Stimulated activated naive CD8-positive, alpha-beta T cell treated with anti-CD3 and anti-CD28 coated beads, Interleukin-15, amount 100 ng/mL, for 72 hours (primary cell): ENCODE results near the gene GNA14.
"Not testable (repeated sequence)": the region's sequence is repeated elsewhere in the genome, so short reads cannot be mapped to it uniquely, and the experiment has no call there.

Experiments
- ATAC-seq: fragments of 150-1000 bp; cut with Tn5 transposase; 2 replicates; pipeline ENCODE4 v1.10.0; 2021; ENCODE audit warnings: mild to moderate bottlenecking, moderate library complexity
- DNase-seq, 2 donors: peaks; one replicate each; pipeline ENCODE4 v3.0.0; 2021 to 2022
- H3K27ac Mint-ChIP-seq, 2 donors: one replicate each; pipeline ENCODE4 v1.8.0; 2022; ENCODE audit warnings: mild to moderate bottlenecking in 2 of 2, mixed read lengths in 2 of 2, moderate library complexity in 2 of 2
- H3K27me3 Mint-ChIP-seq: one replicate; pipeline ENCODE4 v1.8.0; 2022; ENCODE audit warnings: mixed read lengths
- H3K4me1 Mint-ChIP-seq: one replicate; pipeline ENCODE4 v1.8.0; 2022; ENCODE audit warnings: mild to moderate bottlenecking, mixed read lengths
- H3K4me3 Mint-ChIP-seq, 2 donors: one replicate each; pipeline ENCODE4 v1.8.0; 2022; ENCODE audit warnings: mild to moderate bottlenecking in 2 of 2, mixed read lengths in 2 of 2, moderate library complexity in 1 of 2
- H3K9me3 Mint-ChIP-seq, 2 donors: one replicate each; pipeline ENCODE4 v1.8.0; 2022; ENCODE audit warnings: mixed read lengths in 2 of 2

GNA14 gene

DNA sequence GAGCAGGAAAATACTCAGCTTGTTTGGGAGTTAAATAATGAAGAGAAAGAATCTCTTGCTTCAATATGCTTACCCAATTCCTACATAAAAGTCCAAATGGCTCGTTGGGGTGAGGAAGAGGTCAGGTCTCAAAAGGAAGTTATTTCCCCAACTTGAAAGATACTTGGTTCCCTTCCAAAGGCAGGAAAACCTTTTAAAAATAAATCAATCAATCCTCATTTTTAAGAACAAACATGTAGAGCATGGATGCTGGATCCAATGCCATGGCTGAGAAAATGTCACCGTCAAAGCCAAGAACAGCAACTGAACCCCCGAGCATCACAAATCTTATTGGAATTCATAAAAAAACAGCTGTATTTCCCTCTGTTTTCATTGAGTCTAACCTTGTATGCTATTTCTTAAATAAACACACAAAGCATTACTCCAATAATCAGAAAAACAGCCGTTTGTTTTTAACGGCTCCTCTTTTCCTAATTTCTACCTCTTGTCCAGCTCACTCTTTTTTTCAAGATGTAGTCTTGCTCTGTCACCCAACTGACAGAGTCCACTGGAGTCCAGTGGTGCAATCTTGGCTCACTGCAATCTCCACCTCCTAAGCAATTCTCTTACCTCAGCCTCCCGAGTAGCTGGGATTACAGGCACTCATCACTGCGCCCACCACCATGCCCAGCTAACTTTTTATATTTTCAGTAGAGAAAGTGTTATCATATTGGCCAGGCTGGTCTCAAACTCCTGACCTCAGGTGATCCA lies 140.7 kb downstream of the GNA14 start:
- no peak for ATAC-seq
- H3K4me1 Mint-ChIP-seq: no peaks in the 10 kb centered on the region

DNA sequence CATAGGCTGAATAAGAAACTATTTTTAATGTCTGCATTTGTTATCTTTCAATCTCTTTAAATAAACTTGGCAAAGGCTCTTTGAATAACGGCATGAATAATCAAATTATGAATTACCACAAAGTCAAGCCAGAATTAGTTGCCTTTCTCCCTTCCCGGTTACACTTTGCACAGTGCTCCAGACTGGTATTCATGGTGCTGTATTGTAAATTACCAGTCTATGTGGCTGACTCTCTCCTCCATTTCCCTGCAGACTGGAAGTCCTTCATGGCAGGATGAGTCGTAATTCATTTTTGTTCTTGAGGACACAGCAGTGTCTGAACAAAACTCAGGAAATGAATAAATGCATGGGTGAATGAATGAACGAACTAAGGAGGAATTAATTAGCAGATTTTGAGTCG lies 142.9 kb downstream of the GNA14 start:
- H3K4me1 Mint-ChIP-seq: no peaks in the 10 kb centered on the region
- H3K9me3 Mint-ChIP-seq: no peaks in the 10 kb centered on the region
- H3K27me3 Mint-ChIP-seq: no peaks in the 10 kb centered on the region
- H3K27ac Mint-ChIP-seq: no peak overlapping the region
- ATAC-seq: no peak
- no peak for DNase-seq
- no peak overlapping the region for H3K4me3 Mint-ChIP-seq

More for the DNA sequence above, 140.7 kb downstream of the GNA14 start:
- no peak overlapping the region for H3K27ac Mint-ChIP-seq
- H3K9me3 Mint-ChIP-seq: no peaks in the 10 kb centered on the region
- no peaks in the 10 kb centered on the region for H3K27me3 Mint-ChIP-seq
- H3K4me3 Mint-ChIP-seq: no peak overlapping the region
- DNase-seq: no peak

DNA sequence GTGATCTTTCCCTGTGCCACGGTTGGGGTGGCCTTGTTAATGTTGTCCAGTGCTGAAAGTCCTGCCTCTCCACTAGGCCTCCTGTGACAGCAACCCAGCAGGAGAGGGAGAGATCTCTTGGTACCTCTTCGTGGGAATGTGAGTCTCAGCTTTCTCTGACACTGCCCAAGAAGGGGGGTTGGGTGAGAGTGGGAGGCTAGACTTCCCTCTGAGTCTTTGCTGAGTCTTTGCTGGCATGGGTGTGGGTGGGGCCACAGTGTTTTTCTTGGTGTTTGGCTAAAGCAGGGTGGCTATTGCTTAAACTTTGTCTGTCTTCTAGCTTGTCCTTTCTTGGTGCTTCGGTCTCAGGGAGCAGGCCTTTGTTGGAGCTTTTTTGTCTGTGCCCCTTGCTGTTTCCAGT lies 145.6 kb downstream of the GNA14 start:
- no peak overlapping the region for H3K4me3 Mint-ChIP-seq
- no peak for ATAC-seq
- H3K4me1 Mint-ChIP-seq: no peaks in the 10 kb centered on the region
- DNase-seq: no peak
- no peak overlapping the region for H3K27ac Mint-ChIP-seq
- no peaks in the 10 kb centered on the region for H3K27me3 Mint-ChIP-seq
- H3K9me3 Mint-ChIP-seq: no peaks in the 10 kb centered on the region

DNA sequence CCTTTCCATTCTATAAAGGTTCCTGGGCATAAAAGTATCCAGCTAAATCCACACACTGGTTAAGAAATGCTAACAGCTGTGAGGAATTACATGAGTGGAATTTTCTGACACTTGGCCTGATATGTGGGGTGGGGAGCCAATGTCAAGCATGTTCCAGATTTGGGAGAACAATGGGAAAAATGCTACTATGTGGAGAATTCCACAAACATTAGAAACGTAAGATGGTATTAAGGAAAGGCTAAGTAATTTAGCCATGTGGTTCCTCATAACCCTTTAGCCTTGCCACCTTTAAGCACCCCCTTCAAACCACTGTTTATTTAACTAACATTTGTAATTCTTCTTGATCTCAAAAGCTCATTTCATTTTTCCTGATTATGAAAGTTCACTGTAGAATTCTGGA lies 149.2 kb downstream of the GNA14 start:
- ATAC-seq: no peak
- Mint-ChIP-seq H3K27ac (no peak overlapping the region), H3K27me3 (peaks cover 7% of the 10 kb centered on the region), H3K9me3 (no peaks in the 10 kb centered on the region), H3K4me3 (no peak overlapping the region), H3K4me1 (no peaks in the 10 kb centered on the region)
- DNase-seq: no peak

DNA sequence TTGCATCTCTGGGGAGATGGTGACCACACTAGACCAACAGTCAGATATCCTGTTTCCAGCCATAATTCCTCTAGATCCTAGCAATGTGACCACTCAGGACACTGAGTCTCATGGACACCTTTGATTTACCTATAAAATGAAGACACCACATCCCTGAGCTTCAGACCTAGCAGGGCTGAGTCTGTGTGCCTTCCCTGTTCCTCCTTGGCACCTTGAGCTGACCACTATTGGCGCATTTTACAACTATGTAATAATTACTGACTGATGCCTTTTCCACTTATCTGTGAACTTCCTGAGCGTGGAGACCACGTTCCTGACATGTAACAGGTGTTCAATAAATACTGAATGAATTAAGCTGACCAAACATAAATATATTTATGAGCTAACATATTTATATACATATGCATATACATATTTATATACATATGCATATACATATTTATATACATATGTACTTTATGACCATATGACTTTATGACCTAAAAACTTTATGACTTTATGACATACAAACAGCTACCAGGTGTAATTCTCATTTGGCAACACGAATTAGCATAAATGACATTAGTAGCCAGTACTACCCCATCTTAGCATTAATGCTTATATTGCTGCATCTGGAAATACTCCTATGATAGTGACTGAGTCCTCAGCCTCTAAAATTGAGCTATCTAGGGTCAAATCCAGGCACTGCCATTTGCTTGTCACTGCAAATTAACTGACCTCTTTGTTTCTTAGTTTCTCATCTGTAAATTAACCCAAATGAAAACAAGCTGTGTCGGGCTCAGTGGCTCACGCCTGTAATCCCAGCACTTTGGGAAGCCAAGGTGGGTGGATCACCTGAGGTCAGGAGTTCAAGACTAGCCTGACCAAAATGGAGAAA lies 150.6 kb downstream of the GNA14 start:
- no peak overlapping the region for H3K4me3 Mint-ChIP-seq
- DNase-seq (no peak), ATAC-seq (no peak)
- no peak overlapping the region for H3K27ac Mint-ChIP-seq
- H3K4me1 Mint-ChIP-seq: no peaks in the 10 kb centered on the region
- H3K27me3 Mint-ChIP-seq: peaks cover 7% of the 10 kb centered on the region
- no peaks in the 10 kb centered on the region for H3K9me3 Mint-ChIP-seq

DNA sequence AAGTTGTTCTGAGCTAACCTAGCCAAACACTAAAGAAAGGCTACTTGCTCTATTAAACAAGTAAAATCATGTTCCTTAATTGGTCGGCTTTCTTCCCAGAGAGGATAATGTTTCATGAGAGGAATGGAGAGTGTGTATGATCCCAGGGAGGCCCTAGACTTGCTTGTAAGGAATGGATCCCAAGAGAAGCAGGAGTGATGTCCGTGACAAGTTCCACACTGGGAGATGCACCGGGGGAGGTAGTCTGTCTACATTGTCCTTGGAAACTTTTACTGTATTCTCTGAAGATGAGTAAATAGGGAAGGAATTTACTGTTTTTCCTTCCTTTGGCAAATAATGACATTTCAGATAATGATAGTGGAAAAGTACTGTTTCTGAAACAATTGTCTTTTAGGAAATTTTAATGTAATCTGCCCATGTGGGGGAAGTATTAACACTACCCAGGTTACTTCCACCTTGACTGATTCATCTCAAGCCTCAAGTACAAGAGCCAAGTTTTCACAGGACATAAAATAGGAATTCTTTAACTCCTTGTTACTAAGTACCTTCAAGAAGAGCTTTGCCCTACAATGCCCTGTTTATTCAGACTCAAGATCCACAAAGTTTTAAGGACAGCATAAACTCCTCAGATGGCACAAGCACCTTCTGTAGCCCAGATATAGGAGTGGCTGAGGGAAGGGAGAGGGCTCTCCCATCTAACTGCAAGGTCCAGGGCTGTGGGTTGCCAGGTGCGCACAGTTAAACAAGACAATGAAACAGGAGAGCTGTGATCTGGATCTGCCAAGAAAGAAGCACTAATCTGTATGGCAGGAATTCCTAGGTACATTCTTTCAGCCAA lies 152.1 kb downstream of the GNA14 start:
- no peak overlapping the region for H3K4me3 Mint-ChIP-seq
- ATAC-seq (no peak), DNase-seq (no peak)
- H3K4me1 Mint-ChIP-seq: no peaks in the 10 kb centered on the region
- peaks cover 7% of the 10 kb centered on the region for H3K27me3 Mint-ChIP-seq
- peaks cover 0 to 5% of the 10 kb centered on the region in 2 donors for H3K9me3 Mint-ChIP-seq
- no peak overlapping the region for H3K27ac Mint-ChIP-seq

DNA sequence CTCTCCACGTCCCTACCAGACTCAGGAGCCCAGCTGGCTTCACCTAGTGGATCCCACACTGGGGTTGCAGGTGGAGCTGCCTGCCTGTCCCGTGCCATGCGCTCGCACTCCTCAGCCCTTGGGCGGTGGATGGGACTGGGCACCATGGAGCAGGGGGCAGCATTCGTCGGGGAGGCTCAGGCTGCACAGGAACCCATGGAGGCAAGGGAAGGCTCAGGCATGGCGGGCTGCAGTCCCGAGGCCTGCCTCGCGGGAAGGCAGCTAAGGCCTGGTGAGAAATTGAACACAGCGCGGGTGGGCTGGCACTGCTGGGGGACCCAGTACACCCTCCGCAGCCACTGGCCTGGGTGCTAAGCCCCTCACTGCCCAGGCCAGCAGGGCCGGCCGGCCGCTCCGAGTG lies 157.8 kb downstream of the GNA14 start:
- H3K27ac Mint-ChIP-seq, DNase-seq, H3K4me3 Mint-ChIP-seq, H3K27me3 Mint-ChIP-seq, ATAC-seq: not testable (repeated sequence)
- Mint-ChIP-seq H3K4me1 (peaks cover 14% of the 10 kb centered on the region), H3K9me3 (peaks cover 0 to 16% of the 10 kb centered on the region in 2 donors)

DNA sequence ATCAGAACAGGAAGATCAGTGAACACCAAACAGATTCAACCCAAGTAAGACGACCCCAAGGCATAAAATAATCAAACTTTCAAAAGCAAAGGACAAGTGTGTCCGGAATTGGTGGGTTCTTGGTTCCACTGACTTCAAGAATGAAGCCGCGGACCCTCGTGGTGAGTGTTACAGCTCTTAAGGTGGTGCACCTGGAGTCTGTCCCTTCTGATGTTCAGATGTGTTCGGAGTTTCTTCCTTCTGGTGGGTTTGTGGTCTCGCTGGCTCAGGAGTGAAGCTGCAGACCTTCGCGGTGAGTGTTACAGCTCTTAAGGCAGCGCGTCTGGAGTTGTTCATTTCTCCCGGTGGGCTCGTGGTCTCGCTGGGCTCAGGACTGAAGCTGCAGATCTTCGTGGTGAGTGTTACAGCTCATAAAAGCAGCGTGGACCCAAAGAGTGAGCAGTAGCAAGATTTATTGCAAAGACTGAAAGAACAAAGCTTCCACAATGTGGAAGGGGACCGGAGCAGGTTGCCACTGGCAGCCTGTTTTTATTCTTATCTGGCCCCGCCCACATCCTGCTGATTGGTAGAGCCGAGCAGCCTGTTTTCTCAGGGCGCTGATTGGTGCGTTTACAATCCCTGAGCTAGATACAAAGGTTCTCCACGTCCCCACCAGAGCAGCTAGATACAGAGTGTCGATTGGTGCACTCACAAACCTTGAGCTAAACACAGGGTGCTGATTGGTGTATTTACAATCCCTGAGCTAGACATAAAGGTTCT lies 158.5 kb downstream of the GNA14 start:
- DNase-seq: peak in 1 of 2 donors; percentile 20
- peak; percentile 49 for ATAC-seq

DNA sequence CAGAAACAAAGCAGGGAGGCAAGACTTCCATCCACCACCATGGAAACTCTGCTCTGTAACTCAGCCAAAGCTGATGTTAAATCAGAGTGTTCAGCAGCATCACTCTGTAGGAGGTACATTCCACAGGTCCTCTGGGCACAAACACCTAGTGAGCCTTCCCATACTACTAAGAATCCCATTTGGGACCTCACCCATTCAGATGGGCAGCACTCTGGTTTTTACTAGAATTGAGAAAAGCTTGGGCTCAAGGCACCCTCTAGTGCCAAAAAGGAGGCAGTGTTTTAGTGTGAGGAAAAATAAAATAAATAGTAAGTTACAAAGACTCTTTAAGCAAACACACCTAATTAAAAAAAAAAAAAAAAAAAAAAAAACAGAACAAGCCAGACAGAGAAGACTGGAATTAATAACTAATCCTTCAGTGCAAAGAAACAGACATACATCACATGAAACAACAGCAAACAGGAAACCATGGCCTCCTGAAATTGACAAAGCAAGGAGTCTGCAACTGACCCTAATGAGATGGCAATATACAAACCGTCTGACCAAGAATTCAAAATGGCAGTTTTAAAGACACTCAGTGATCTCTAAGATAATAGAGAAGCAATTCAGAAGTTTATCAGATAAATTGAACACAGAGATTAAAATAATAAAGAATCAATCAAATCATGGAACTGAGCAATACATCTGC lies 159.5 kb downstream of the GNA14 start:
- peak overlapping the region; percentile 80 to 85 for H3K4me3 Mint-ChIP-seq
- H3K4me1 Mint-ChIP-seq: peaks cover 14% of the 10 kb centered on the region
- no peak for DNase-seq
- no peak overlapping the region for H3K27ac Mint-ChIP-seq
- peaks cover 0 to 16% of the 10 kb centered on the region in 2 donors for H3K9me3 Mint-ChIP-seq
- ATAC-seq: peak; percentile 68
- no peaks in the 10 kb centered on the region for H3K27me3 Mint-ChIP-seq

More for the DNA sequence above, 158.5 kb downstream of the GNA14 start:
- not testable (repeated sequence) for H3K27me3 Mint-ChIP-seq
- Mint-ChIP-seq H3K4me1 (peaks cover 14% of the 10 kb centered on the region), H3K4me3 (peak overlapping the region; percentile 80 to 85), H3K9me3 (peaks cover 0 to 16% of the 10 kb centered on the region in 2 donors), H3K27ac (peak overlapping the region in 1 of 2 donors; percentile 7)

DNA sequence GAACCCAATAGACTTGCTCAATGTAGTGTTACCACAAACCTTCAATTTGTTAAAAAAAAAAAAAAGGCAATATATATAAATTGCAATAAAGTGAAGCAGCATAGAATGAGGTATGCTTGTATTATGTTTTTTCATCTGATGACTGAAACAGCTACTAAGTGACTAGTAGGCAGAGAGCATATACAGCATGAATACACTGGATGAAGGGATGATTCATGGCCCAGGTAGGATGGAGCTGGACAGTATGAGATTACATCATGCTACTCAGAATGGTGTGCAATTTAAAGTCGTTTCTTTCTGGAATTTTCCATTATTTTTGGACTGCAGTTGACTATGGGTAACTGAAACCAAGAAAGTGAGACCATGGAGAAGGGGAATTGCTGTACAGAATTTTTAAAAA lies 161.2 kb downstream of the GNA14 start:
- no peaks in the 10 kb centered on the region for H3K27me3 Mint-ChIP-seq
- no peak overlapping the region for H3K4me3 Mint-ChIP-seq
- peaks cover 14% of the 10 kb centered on the region for H3K4me1 Mint-ChIP-seq
- H3K27ac Mint-ChIP-seq: no peak overlapping the region
- peak; percentile 72 for ATAC-seq
- H3K9me3 Mint-ChIP-seq: peaks cover 0 to 16% of the 10 kb centered on the region in 2 donors
- no peak for DNase-seq

DNA sequence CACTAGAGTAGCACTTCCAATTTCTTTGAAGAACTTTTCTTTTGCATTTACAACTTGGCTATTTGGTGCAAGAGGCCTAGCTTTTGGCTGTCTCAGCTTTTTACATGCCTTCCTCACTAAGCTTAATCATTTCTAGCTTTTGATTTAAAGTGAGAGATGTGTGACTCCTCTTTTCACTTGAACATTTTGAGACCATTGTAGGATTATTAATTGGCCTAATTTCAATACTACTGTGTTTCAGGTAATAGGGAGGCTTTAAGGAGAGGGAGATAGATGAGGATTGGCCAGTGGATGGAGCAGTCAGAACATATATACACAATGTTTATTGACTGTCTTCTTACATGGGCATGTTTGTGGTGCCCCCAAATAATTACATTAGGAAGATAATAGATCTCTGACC lies 161.7 kb downstream of the GNA14 start:
- peaks cover 14% of the 10 kb centered on the region for H3K4me1 Mint-ChIP-seq
- peaks cover 0 to 14% of the 10 kb centered on the region in 2 donors for H3K9me3 Mint-ChIP-seq
- ATAC-seq (no peak), DNase-seq (no peak)
- no peaks in the 10 kb centered on the region for H3K27me3 Mint-ChIP-seq
- H3K4me3 Mint-ChIP-seq: no peak overlapping the region
- H3K27ac Mint-ChIP-seq: no peak overlapping the region

DNA sequence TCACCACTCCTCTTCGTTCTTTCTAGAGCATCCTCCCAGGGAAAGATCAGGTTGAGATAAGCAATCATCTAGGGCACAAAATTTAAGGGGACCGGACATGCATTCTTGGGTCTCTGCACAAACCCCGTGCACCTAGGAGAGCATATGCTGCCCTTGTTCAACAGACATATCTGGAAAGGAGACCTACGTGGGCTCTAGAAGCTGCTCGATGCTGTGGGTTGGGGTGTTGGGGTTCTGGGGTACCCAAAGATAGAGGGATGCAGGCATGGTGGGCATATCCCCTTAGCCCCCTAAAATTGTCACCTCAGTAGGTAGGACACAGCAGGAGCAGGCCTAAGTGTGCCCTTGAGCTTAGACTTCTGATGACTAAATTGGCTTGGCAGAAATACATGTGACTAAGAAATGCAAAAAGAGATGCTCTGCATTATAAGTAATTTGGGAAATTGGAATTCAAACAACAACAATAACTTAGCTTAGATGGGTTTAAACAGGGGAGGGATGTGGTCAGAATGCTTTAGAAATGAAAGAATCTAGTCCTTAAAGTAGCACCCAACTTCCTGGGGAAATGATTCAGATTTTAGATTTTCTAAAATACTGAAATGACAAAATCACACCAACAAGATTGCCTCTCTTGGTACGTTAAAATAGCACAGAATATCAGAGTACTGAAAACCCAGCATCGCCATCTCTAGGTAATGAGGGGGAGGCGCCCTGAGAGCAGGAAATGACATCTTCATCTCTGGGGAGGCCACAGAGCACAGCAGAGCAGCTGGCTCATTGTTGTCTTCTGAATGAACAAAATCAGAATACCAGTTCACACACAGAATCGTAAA lies 172.3 kb downstream of the GNA14 start:
- H3K27ac Mint-ChIP-seq: peak overlapping the region; percentile 95 to 97
- DNase-seq: peak; percentile 43 to 78
- ATAC-seq: peak; percentile 99

DNA sequence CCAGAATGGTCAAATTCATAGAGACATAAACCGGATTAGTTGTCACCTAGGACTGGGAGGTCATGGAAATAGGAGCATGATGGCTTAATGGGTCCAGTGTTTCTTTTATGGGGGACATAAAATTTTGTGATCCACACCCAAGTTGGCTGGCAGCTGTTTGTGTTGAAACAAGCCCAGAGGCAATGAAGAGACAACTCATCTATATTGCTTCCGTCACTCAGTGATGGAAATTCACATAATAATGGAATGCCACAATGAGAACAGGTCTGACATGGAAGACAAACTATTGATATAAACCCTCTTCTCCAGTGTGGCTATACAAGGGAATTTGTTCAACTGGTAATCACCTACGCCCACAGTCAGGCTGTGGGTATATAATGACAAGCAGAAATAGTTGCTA lies 173.2 kb downstream of the GNA14 start:
- ATAC-seq (no peak), DNase-seq (no peak)
- H3K4me1 Mint-ChIP-seq: peaks cover 28% of the 10 kb centered on the region
- H3K27me3 Mint-ChIP-seq: no peaks in the 10 kb centered on the region
- no peak overlapping the region for H3K27ac Mint-ChIP-seq
- no peak overlapping the region for H3K4me3 Mint-ChIP-seq
- peaks cover 5 to 10% of the 10 kb centered on the region in 2 donors for H3K9me3 Mint-ChIP-seq

More for the DNA sequence above, 172.3 kb downstream of the GNA14 start:
- H3K27me3 Mint-ChIP-seq: no peaks in the 10 kb centered on the region
- peaks cover 5 to 10% of the 10 kb centered on the region in 2 donors for H3K9me3 Mint-ChIP-seq
- H3K4me1 Mint-ChIP-seq: peaks cover 28% of the 10 kb centered on the region
- H3K4me3 Mint-ChIP-seq: peak overlapping the region; percentile 60 to 70
